ENCODE data around the gene AFDN.

GRCh38 chr6:167932468-167933276, 106.0 kb downstream of the AFDN start:
- no peak for TF ChIP-seq GATA3 (IDR thresholded peaks at IDR 0.05; ENCODE audit: low read depth, low read length)
- TF ChIP-seq GATA2 (IDR thresholded peaks at IDR 0.05; ENCODE audit: low read depth, low read length): no peak

Data from SH-SY5Y (cell line).